Fibroblast of lung (primary cell): ENCODE results near the gene STK10. TPM values are rescaled to one million over a fixed set of nuclear protein-coding genes. Genes with fewer than 3 reads are reported as not detected.
A peak's percentile ranks its signal among the peaks of the same experiment; 100 is the strongest.

Experiments
- DNase-seq, 2 donors: peaks; one replicate each; pipeline versions ENCODE4 v3.0.0 to v3.0.0-alpha.2; 2010; ENCODE audit warnings: low read depth in 2 of 2
- H2AFZ ChIP-seq: 2 replicates; pipeline ENCODE4 v1.5.1; 2012; ENCODE audit warnings: low read length, control low read depth, inconsistent platforms
- H3K27ac ChIP-seq: 2 replicates; pipeline ENCODE4 v1.5.1; 2011; ENCODE audit warnings: low read length, control low read depth; ENCODE audit not compliant: insufficient read depth
- H3K27me3 ChIP-seq: 2 replicates; pipeline ENCODE4 v1.5.1; 2011; ENCODE audit warnings: mild to moderate bottlenecking, low read length; ENCODE audit not compliant: control insufficient read depth, insufficient read depth
- H3K36me3 ChIP-seq: 2 replicates; pipeline ENCODE4 v1.5.1; 2011; ENCODE audit warnings: low read length; ENCODE audit not compliant: control insufficient read depth, insufficient read depth
- H3K4me1 ChIP-seq: 2 replicates; pipeline ENCODE4 v1.5.1; 2011; ENCODE audit warnings: low read length; ENCODE audit not compliant: control insufficient read depth, insufficient read depth; ENCODE audit errors: extremely low read depth
- H3K4me2 ChIP-seq: 2 replicates; pipeline ENCODE4 v1.5.1; 2011; ENCODE audit warnings: low read length, control low read depth; ENCODE audit not compliant: insufficient read depth; ENCODE audit errors: extremely low read depth
- H3K4me3 ChIP-seq, 4 experiments: fragments of 200-600 bp in 1 of 4; sonication (generic) in 1 of 4; replicated peaks in 1 of 4; 2 replicates each; pipeline ENCODE4 v1.5.1; 2011 to 2016; ENCODE audit warnings: low read length in 4 of 4, low read depth in 3 of 4, mild to moderate bottlenecking in 3 of 4, control low read depth in 2 of 4, inconsistent platforms in 1 of 4, mixed read lengths in 1 of 4; ENCODE audit not compliant: insufficient read depth in 1 of 4; ENCODE audit errors: control extremely low read depth in 1 of 4
- H3K79me2 ChIP-seq: 2 replicates; pipeline ENCODE4 v1.5.1; 2012; ENCODE audit warnings: mild to moderate bottlenecking, low read length, inconsistent platforms; ENCODE audit not compliant: control insufficient read depth, insufficient read depth
- H3K9ac ChIP-seq: 2 replicates; pipeline ENCODE4 v1.5.1; 2011; ENCODE audit warnings: mild to moderate bottlenecking, low read length, control low read depth; ENCODE audit not compliant: insufficient read depth
- H3K9me3 ChIP-seq: 2 replicates; pipeline ENCODE4 v1.5.1; 2012; ENCODE audit warnings: low read depth, low read length; ENCODE audit not compliant: control insufficient read depth, insufficient read depth
- H4K20me1 ChIP-seq: 2 replicates; pipeline ENCODE4 v1.5.1; 2011; ENCODE audit warnings: low read length; ENCODE audit not compliant: control insufficient read depth, insufficient read depth; ENCODE audit errors: extremely low read depth
- CTCF ChIP-seq, 2 donors: IDR thresholded peaks in 1 of 2; conservative IDR thresholded peaks in 1 of 2; 1 replicate in 1 of 2; 2 replicates in 1 of 2; pipeline ENCODE4 v1.5.1; 2011 to 2012; ENCODE audit warnings: low read length in 2 of 2, control low read depth in 1 of 2, inconsistent platforms in 1 of 2, low read depth in 1 of 2, mild to moderate bottlenecking in 1 of 2
- EZH2 ChIP-seq: IDR thresholded peaks from 2 replicates; pipeline ENCODE4 v1.5.1; 2012; ENCODE audit warnings: low read length, control low read depth, mild to moderate bottlenecking; ENCODE audit errors: missing control alignments
- polyA plus RNA-seq, 2 donors: library from polyadenylated mRNA; depleted of rRNA in 1 of 2; stranded (reverse) in 1 of 2; unstranded in 1 of 2; fragments of >200 nt; gene quantifications; 2 replicates each; pipeline ENCODE4 v1.2.1, GENCODE V29; 2011 to 2012; ENCODE audit warnings: missing spikeins in 1 of 2
- total RNA-seq: library from RNA; depleted of rRNA; stranded (reverse); fragments of >200 nt; gene quantifications from 2 replicates; pipeline ENCODE4 v1.2.1, GENCODE V29; 2014

The STK10 gene
- total and polyA plus RNA-seq, 2 donors (not counting 1 experiment from before 2014, with no cell fraction given), result 8.9 to 16.0 TPM

DNA sequence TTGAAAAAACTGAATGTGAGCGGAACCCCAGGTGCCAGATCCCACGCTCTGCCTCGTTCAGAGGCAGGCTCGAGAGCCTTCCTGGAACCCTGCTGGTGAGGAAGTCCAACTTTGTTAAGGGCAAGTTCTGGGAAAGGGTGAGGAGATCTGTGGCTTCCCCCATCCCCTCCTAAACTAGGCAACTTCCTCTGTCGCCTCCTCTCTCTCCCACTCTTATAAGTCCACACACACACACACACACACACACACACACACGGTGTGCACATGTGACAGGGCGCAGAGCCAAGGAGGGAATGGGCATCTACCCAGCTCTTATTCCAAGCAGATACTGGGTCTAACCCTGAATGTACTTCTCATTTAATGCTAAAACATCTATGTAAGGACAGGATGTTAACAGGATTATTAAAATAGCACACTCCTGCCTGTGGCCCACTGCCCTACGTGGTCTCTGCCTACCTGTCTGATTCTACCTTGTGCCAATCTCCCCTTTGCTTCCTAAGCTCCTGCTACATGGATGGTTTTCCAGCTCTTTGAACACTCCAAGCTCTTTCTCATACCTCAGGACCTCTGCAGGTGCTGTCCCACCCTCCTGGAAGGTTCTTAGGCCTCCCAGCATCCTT is 109.2 kb downstream of the STK10 start:
- H4K20me1 ChIP-seq, result no peaks in the 10 kb centered on the region
- no peak overlapping the region for H3K4me3 ChIP-seq
- peaks cover 4% of the 10 kb centered on the region for H3K36me3 ChIP-seq
- DNase-seq, result peak; percentile 20 to 22
- TF ChIP-seq EZH2 (no peak), CTCF (conservative IDR thresholded peaks at IDR 0.05 in 1 of 2, IDR thresholded peaks at IDR 0.05 in 1 of 2; ENCODE audit: low read depth in 1 of 2, low read length in 2 of 2) (no peak)
- no peak overlapping the region for H3K9ac ChIP-seq
- H3K4me2 ChIP-seq, result no peak overlapping the region
- H3K4me1 ChIP-seq, result peaks cover 2% of the 10 kb centered on the region
- H3K27me3 ChIP-seq, result no peaks in the 10 kb centered on the region
- no peak overlapping the region for H3K27ac ChIP-seq
- H2AFZ ChIP-seq, result no peak overlapping the region
- no peaks in the 10 kb centered on the region for H3K79me2 ChIP-seq
- no peaks in the 10 kb centered on the region for H3K9me3 ChIP-seq

- Histone ChIP-seq H3K4me2 (no peak overlapping the region), H3K4me1 (peaks cover 2% of the 10 kb centered on the region), H3K9me3 (no peaks in the 10 kb centered on the region), H3K36me3 (peaks cover 4% of the 10 kb centered on the region), H2AFZ (no peak overlapping the region), H3K27ac (no peak overlapping the region), H3K79me2 (no peaks in the 10 kb centered on the region), H4K20me1 (no peaks in the 10 kb centered on the region), H3K27me3 (no peaks in the 10 kb centered on the region), H3K9ac (no peak overlapping the region), H3K4me3 (no peak overlapping the region)
- TF ChIP-seq CTCF (conservative IDR thresholded peaks at IDR 0.05 in 1 of 2, IDR thresholded peaks at IDR 0.05 in 1 of 2; ENCODE audit: low read depth in 1 of 2, low read length in 2 of 2) (no peak), EZH2 (no peak)
- DNase-seq, result no peak
Measured at GRCh38 chr5:172077664-172078425, 110.2 kb downstream of the STK10 start.

DNA sequence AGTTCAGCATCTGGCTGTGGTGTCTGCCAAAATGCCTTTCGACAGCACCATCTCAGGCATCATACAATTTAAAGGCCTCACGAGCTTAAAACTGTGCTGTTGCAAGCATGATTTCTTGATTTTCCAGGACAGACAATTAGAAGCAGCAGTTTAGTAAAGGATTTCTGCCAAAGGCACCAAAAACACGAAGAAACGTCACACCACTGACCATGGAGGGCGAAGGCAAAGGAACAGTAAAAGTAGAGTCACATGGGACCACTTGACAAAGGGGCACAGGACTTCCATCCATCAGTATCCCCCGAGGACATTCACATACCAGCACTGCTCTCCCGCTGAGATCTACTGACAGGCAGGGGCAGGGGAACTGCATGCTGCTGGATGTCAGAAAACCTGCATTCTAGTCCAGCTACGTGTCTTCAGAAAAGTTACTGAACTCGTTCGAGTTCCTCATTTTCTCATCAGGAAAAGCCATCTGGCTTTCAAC is 111.2 kb downstream of the STK10 start:
- DNase-seq, result peak in 1 of 2 donors; percentile 17
- Histone ChIP-seq H4K20me1 (no peaks in the 10 kb centered on the region), H3K4me2 (no peak overlapping the region), H2AFZ (no peak overlapping the region), H3K4me1 (peaks cover 2% of the 10 kb centered on the region), H3K9me3 (no peaks in the 10 kb centered on the region), H3K9ac (no peak overlapping the region), H3K27ac (peak overlapping the region; percentile 43), H3K79me2 (no peaks in the 10 kb centered on the region), H3K36me3 (peaks cover 2% of the 10 kb centered on the region), H3K27me3 (no peaks in the 10 kb centered on the region), H3K4me3 (no peak overlapping the region)
- no peak for TF ChIP-seq EZH2
- TF ChIP-seq CTCF (conservative IDR thresholded peaks at IDR 0.05 in 1 of 2, IDR thresholded peaks at IDR 0.05 in 1 of 2; ENCODE audit: low read depth in 1 of 2, low read length in 2 of 2), result no peak
